Panc1 (cell line): ENCODE results near the gene NEFH. TPM values are rescaled to one million over a fixed set of nuclear protein-coding genes. Genes with fewer than 3 reads are reported as not detected.

ENCODE experiments used
- ATAC-seq: fragments of 200-7000 bp; cut with Tn5 transposase; 2 replicates; pipeline ENCODE4 v1.9.1; 2020; ENCODE audit warnings: mild to moderate bottlenecking, moderate library complexity
- BruUV-seq: library from RNA; stranded (reverse); fragments of 400-500 nt; replicated peaks from 2 replicates; lab custom pipeline; 2021; lab: Mats Ljungman, UMichigan
- CTCF ChIA-PET: fragments of 300-600 bp; sonication (Branson Sonifier 250); formaldehyde crosslinking; loops from one replicate; lab custom pipeline; 2022; ENCODE audit warnings: antibody characterized with exemption; lab: Charles Lee
- POLR2A ChIA-PET: fragments of 300-600 bp; sonication (Branson Sonifier 250); formaldehyde crosslinking; loops from one replicate; lab custom pipeline; 2022; ENCODE audit warnings: antibody characterized with exemption; lab: Charles Lee
- DNase-seq: peaks from one replicate; pipeline ENCODE4 v3.0.0-alpha.2; 2010; ENCODE audit warnings: low read depth, low spot score
- H3K27ac ChIP-seq: 2 replicates; pipeline ENCODE4 v1.5.1; 2011; ENCODE audit warnings: mild to moderate bottlenecking, low read length, inconsistent platforms
- H3K27me3 ChIP-seq: fragments of 200-500 bp; sonication (Bioruptor generic); 2 replicates; pipeline ENCODE4 v1.6.0; 2014; ENCODE audit warnings: low read length, inconsistent platforms; ENCODE audit not compliant: control insufficient read depth, insufficient read depth
- H3K36me3 ChIP-seq: fragments of 200-500 bp; sonication (Bioruptor generic); 2 replicates; pipeline ENCODE4 v1.5.1; 2014; ENCODE audit warnings: inconsistent platforms, mild to moderate bottlenecking, low read length, moderate library complexity; ENCODE audit not compliant: control insufficient read depth, insufficient read depth
- H3K4me1 ChIP-seq: 2 replicates; pipeline ENCODE4 v1.5.1; 2011; ENCODE audit warnings: inconsistent platforms, mild to moderate bottlenecking, low read length, moderate library complexity; ENCODE audit not compliant: control insufficient read depth, insufficient read depth
- H3K4me3 ChIP-seq, 2 experiments: 2 replicates each; pipeline ENCODE4 v1.5.1; 2011 to 2012; ENCODE audit warnings: low read depth in 2 of 2, low read length in 2 of 2, mild to moderate bottlenecking in 2 of 2, inconsistent platforms in 1 of 2, moderate library complexity in 1 of 2
- H3K9me3 ChIP-seq: fragments of 200-500 bp; sonication (Bioruptor generic); 2 replicates; pipeline ENCODE4 v1.5.1; 2014; ENCODE audit warnings: low read depth, mild to moderate bottlenecking, inconsistent platforms, low read length, moderate library complexity; ENCODE audit not compliant: control insufficient read depth, insufficient read depth
- CTCF ChIP-seq: fragments of 450-650 bp; IDR thresholded peaks from 2 replicates; pipeline ENCODE4 v1.5.1; 2017; ENCODE audit warnings: mild to moderate bottlenecking
- POLR2AphosphoS5 ChIP-seq: IDR thresholded peaks from 2 replicates; pipeline ENCODE4 v1.6.1; 2012; ENCODE audit warnings: mild to moderate bottlenecking, low read depth, low read length, moderate library complexity
- REST ChIP-seq, 2 experiments: IDR thresholded peaks; 2 replicates each; pipeline ENCODE4 v1.6.1; 2011 to 2012; ENCODE audit warnings: low read depth in 2 of 2, control low read depth in 1 of 2, low read length in 1 of 2, mild to moderate bottlenecking in 1 of 2, moderate library complexity in 1 of 2; ENCODE audit not compliant: insufficient read depth in 1 of 2
- SIN3A ChIP-seq: IDR thresholded peaks from 2 replicates; pipeline ENCODE4 v1.6.1; 2012; ENCODE audit warnings: low read depth, mild to moderate bottlenecking, low read length, moderate library complexity, borderline replicate concordance; ENCODE audit not compliant: insufficient read depth
- TCF7L2 ChIP-seq: IDR thresholded peaks from 2 replicates; pipeline ENCODE4 v1.6.1; 2011; ENCODE audit warnings: mild to moderate bottlenecking, low read depth, low read length, inconsistent platforms
- in situ Hi-C: cut with HindIII; loops from 2 replicates; pipeline ENCODE4 v1.10.0; 2016; ENCODE audit warnings: low sequenced_read_pairs, low pct_unique_long_range_greater_than_20kb
- intact Hi-C: fragments of 100-400 bp; cut with micrococcal nuclease; formaldehyde crosslinking; loops from one replicate; pipeline ENCODE4 v1.10.0; 2022; ENCODE audit not compliant: unreplicated experiment
- total RNA-seq: library from RNA; stranded (reverse); gene quantifications from one replicate; pipeline ENCODE4 v1.2.1, GENCODE V29; 2021; ENCODE audit not compliant: unreplicated experiment

The NEFH gene
- total RNA-seq, 1 experiment from 2014 or later: 0.08 TPM

GRCh38 chr22:29511126-29511862 lies 31.3 kb downstream of the NEFH start:
- intact Hi-C loops (no loop called here), in situ Hi-C loops (no loop called here)
- DNase-seq (no peak), ATAC-seq (no peak)
- no peaks in the 10 kb centered on the region for H3K4me1 ChIP-seq
- ChIA-PET POLR2A (no interaction called here), CTCF (no interaction called here)
- H3K27ac ChIP-seq: no peak overlapping the region
- no TSS peak for BruUV-seq
- no peaks in the 10 kb centered on the region for H3K27me3 ChIP-seq
- H3K9me3 ChIP-seq: no peaks in the 10 kb centered on the region
- peaks cover 14% of the 10 kb centered on the region for H3K36me3 ChIP-seq
- no peak overlapping the region for H3K4me3 ChIP-seq
- TF ChIP-seq REST (IDR thresholded peaks at IDR 0.05; ENCODE audit: insufficient read depth in 1 of 2, low read depth in 2 of 2, low read length in 1 of 2): no peak
- TF ChIP-seq POLR2AphosphoS5: no peak
- no peak for TF ChIP-seq SIN3A
- no peak for TF ChIP-seq CTCF
- TF ChIP-seq TCF7L2: no peak

- no peaks in the 10 kb centered on the region for H3K4me1 ChIP-seq
- POLR2A ChIA-PET: no interaction called here
- DNase-seq (no peak), ATAC-seq (no peak)
- peaks cover 14% of the 10 kb centered on the region; the same call in 1 of the 2 replicates for H3K36me3 ChIP-seq
- H3K4me3 ChIP-seq: no peak overlapping the region
- H3K27ac ChIP-seq: no peak overlapping the region
- no peak for TF ChIP-seq CTCF
- no peak for TF ChIP-seq REST (IDR thresholded peaks at IDR 0.05; ENCODE audit: insufficient read depth in 1 of 2, low read depth in 2 of 2, low read length in 1 of 2)
- CTCF ChIA-PET: no interaction called here
- no peaks in the 10 kb centered on the region for H3K9me3 ChIP-seq
- intact Hi-C loops (no loop called here), in situ Hi-C loops (no loop called here)
- BruUV-seq: no TSS peak
- no peaks in the 10 kb centered on the region for H3K27me3 ChIP-seq
These were observed 32.0 kb downstream of the NEFH start for GRCh38 chr22:29512031-29512430.
